Measurements from ENCODE around the gene CTDSPL.

CTDSPL gene

DNA sequence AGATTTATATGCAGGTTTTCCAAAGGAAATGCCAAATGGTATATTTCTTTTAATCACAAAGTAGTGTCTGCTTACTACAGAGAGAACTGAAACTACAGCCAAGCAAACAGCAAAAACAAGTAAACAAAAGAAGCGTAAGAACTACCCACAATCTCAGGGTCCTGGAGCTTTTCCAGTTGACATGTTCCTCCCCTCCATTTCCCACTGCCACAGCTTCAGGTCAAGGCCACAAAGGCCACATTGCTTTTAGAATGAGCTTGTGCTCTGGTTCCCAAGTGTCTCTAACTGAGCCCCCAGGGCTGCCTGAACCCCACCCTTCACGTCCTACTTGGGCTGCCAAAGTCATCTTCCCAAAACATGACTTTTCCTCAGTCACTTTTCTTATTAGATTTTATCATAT, 24.1 kb downstream of the CTDSPL start:
- no peaks in the 10 kb centered on the region for H3K4me1 ChIP-seq (ENCODE audit: control insufficient read depth, insufficient read depth, low read length)
- POLR2A ChIA-PET: no interaction called here
- TF ChIP-seq ZEB2 (tag by site-specific recombination; IDR thresholded peaks at IDR 0.05): no peak
- no peaks in the 10 kb centered on the region for H3K9me3 ChIP-seq (ENCODE audit: control insufficient read depth, insufficient read depth, low read depth, low read length)
- no peak overlapping the region for H3K27ac ChIP-seq (ENCODE audit: extremely low read depth, low read depth, low read length)
- CTCF ChIA-PET: no interaction called here
- H3K4me3 ChIP-seq (ENCODE audit: low read depth, low read length): no peak overlapping the region
- no peaks in the 10 kb centered on the region for H3K36me3 ChIP-seq (ENCODE audit: control insufficient read depth in 2 of 2, insufficient read depth in 1 of 2, low read length in 2 of 2)

DNA sequence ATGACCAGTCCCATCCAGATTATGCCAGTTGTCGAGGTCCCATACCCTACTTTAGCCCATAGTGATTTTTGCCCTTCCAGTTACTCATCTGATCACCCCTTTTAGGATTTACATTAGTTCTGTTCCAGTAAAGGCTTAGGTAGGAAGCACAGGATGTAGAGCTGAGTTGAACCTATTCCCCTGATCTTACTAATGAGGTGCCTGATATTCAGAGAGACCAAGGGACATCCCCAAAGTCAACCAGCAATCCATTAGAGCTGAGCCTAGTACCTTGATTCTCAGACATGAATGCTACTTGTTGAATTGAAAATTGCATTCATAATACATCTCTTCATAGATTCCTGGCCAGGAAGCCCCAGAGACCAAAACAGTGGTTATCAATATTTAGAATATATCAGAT, 24.7 kb downstream of the CTDSPL start:
- Histone ChIP-seq H3K4me1 (ENCODE audit: control insufficient read depth, insufficient read depth, low read length) (no peaks in the 10 kb centered on the region), H3K9me3 (ENCODE audit: control insufficient read depth, insufficient read depth, low read depth, low read length) (no peaks in the 10 kb centered on the region), H3K27ac (ENCODE audit: extremely low read depth, low read depth, low read length) (no peak overlapping the region), H3K36me3 (ENCODE audit: control insufficient read depth in 2 of 2, insufficient read depth in 1 of 2, low read length in 2 of 2) (no peaks in the 10 kb centered on the region), H3K4me3 (ENCODE audit: low read depth, low read length) (no peak overlapping the region)
- ChIA-PET CTCF (interaction anchor here (1.3 kb wide), 1 partner anchor 8 kb away, joined by 3 read pairs; no protein-coding TSS in a partner anchor), POLR2A (no interaction called here)
- TF ChIP-seq ZBTB8A (tag by site-specific recombination; IDR thresholded peaks at IDR 0.05) (no peak), ZBTB10 (tag by site-specific recombination; IDR thresholded peaks at IDR 0.05) (no peak), ZNF354C (tag by site-specific recombination; IDR thresholded peaks at IDR 0.05; ENCODE audit: borderline replicate concordance, low read depth) (no peak), ZNF175 (tag by site-specific recombination; IDR thresholded peaks at IDR 0.05) (no peak), ZNF223 (tag by site-specific recombination; IDR thresholded peaks at IDR 0.05) (no peak), TSHZ1 (tag by site-specific recombination; IDR thresholded peaks at IDR 0.05; ENCODE audit: borderline replicate concordance) (no peak), ZNF600 (tag by site-specific recombination; IDR thresholded peaks at IDR 0.05) (no peak)

GRCh38 chr3:37887062-37887461, 25.4 kb downstream of the CTDSPL start:
- Histone ChIP-seq H3K9me3 (ENCODE audit: control insufficient read depth, insufficient read depth, low read depth, low read length) (no peaks in the 10 kb centered on the region), H3K4me3 (ENCODE audit: low read depth, low read length) (no peak overlapping the region), H3K36me3 (ENCODE audit: control insufficient read depth in 2 of 2, insufficient read depth in 1 of 2, low read length in 2 of 2) (no peaks in the 10 kb centered on the region), H3K27ac (ENCODE audit: extremely low read depth, low read depth, low read length) (no peak overlapping the region), H3K4me1 (ENCODE audit: control insufficient read depth, insufficient read depth, low read length) (no peaks in the 10 kb centered on the region)
- ChIA-PET CTCF (interaction anchor here (0.6 to 1.3 kb wide), 2 partner anchors 9 to 436 kb away, joined by 3 read pairs; no protein-coding TSS in a partner anchor), POLR2A (no interaction called here)
- TF ChIP-seq KLF17 (tag by site-specific recombination; IDR thresholded peaks at IDR 0.05) (no peak), ZBTB17 (tag by site-specific recombination; IDR thresholded peaks at IDR 0.05) (no peak), ZNF610 (tag by site-specific recombination; IDR thresholded peaks at IDR 0.05; ENCODE audit: borderline replicate concordance) (no peak)

DNA sequence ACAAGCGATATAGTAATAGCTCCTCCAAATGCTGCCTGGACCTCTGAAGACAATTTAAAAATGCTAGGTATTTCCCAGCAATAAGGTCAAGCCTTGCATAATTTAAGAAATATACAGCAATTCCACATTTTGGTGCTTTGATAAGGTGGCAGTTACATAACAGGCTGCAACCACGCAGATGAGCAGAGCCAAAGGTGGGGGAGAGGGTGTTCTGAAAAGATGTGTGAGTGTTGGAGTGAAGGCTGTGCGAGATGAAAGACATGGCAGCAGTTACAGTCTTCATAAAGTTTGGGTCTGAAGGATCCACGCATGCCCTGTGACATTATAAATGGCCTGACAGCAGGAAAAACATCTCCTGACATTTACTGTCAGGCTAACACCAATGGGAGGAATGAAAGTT, 26.1 kb downstream of the CTDSPL start:
- H3K27ac ChIP-seq (ENCODE audit: extremely low read depth, low read depth, low read length): no peak overlapping the region
- H3K9me3 ChIP-seq (ENCODE audit: control insufficient read depth, insufficient read depth, low read depth, low read length): no peaks in the 10 kb centered on the region
- CTCF ChIA-PET: interaction anchor here (0.6 to 1.3 kb wide), 3 partner anchors 9 to 437 kb away, joined by 3 read pairs; no protein-coding TSS in a partner anchor
- no peak overlapping the region for H3K4me3 ChIP-seq (ENCODE audit: low read depth, low read length)
- no peaks in the 10 kb centered on the region for H3K4me1 ChIP-seq (ENCODE audit: control insufficient read depth, insufficient read depth, low read length)
- POLR2A ChIA-PET: no interaction called here
- H3K36me3 ChIP-seq (ENCODE audit: control insufficient read depth in 2 of 2, insufficient read depth in 1 of 2, low read length in 2 of 2): no peaks in the 10 kb centered on the region
- TF ChIP-seq, protein P1, sequence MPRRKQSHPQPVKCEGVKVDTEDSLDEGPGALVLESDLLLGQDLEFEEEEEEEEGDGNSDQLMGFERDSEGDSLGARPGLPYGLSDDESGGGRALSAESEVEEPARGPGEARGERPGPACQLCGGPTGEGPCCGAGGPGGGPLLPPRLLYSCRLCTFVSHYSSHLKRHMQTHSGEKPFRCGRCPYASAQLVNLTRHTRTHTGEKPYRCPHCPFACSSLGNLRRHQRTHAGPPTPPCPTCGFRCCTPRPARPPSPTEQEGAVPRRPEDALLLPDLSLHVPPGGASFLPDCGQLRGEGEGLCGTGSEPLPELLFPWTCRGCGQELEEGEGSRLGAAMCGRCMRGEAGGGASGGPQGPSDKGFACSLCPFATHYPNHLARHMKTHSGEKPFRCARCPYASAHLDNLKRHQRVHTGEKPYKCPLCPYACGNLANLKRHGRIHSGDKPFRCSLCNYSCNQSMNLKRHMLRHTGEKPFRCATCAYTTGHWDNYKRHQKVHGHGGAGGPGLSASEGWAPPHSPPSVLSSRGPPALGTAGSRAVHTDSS (tag by site-specific recombination; IDR thresholded peaks at IDR 0.05): no peak
- TF ChIP-seq ZNF132 (tag by site-specific recombination; IDR thresholded peaks at IDR 0.05; ENCODE audit: borderline replicate concordance): no peak
- no peak for TF ChIP-seq ZNF707 (tag by site-specific recombination; IDR thresholded peaks at IDR 0.05)
- TF ChIP-seq ZNF335 (tag by site-specific recombination; conservative IDR thresholded peaks at IDR 0.05): no peak
- TF ChIP-seq ZNF792 (tag by site-specific recombination; IDR thresholded peaks at IDR 0.05): no peak
- no peak for TF ChIP-seq ZFP69B (tag by site-specific recombination; IDR thresholded peaks at IDR 0.05)
- TF ChIP-seq ZNF433 (tag by site-specific recombination; IDR thresholded peaks at IDR 0.05; ENCODE audit: low read depth): no peak
